Tibial nerve (tissue), 4 donors: Measurements from ENCODE around the gene ZNF844. TPM values are rescaled to one million over a fixed set of nuclear protein-coding genes. Genes with fewer than 3 reads are reported as not detected.
"Not testable (repeated sequence)": the region's sequence is repeated elsewhere in the genome, so short reads cannot be mapped to it uniquely, and the experiment has no call there.

Experiments used
- DNase-seq, 2 donors: peaks; one replicate each; pipeline ENCODE4 v3.0.0-alpha.2; 2019; ENCODE audit warnings: low spot score in 2 of 2
- H3K27ac ChIP-seq, 4 donors: fragments of 200-600 bp; sonication (generic) in 3 of 4; one replicate each; pipeline ENCODE4 v1.5.1; 2017 to 2019; ENCODE audit warnings: mild to moderate bottlenecking in 1 of 4
- H3K27me3 ChIP-seq, 2 donors: fragments of 200-600 bp; sonication (generic) in 1 of 2; one replicate each; pipeline versions ENCODE4 v1.5.1 to v1.6.0; 2017 to 2019
- H3K36me3 ChIP-seq, 3 donors: fragments of 200-600 bp; sonication (generic); one replicate each; pipeline ENCODE4 v1.5.1; 2018 to 2019
- H3K4me1 ChIP-seq, 4 donors: fragments of 200-600 bp; sonication (generic) in 3 of 4; one replicate each; pipeline ENCODE4 v1.5.1; 2017 to 2019
- H3K4me3 ChIP-seq, 4 donors: fragments of 200-600 bp; sonication (generic) in 3 of 4; one replicate each; pipeline ENCODE4 v1.5.1; 2017 to 2019; ENCODE audit warnings: mild to moderate bottlenecking in 1 of 4, moderate library complexity in 1 of 4
- H3K9me3 ChIP-seq, 4 donors: fragments of 200-600 bp; sonication (generic) in 3 of 4; one replicate each; pipeline ENCODE4 v1.5.1; 2017 to 2019
- CTCF ChIP-seq, 5 experiments: fragments of 200-600 bp in 3 of 5; fragments of 450-650 bp in 2 of 5; sonication (generic) in 3 of 5; IDR thresholded peaks; one replicate each; pipeline ENCODE4 v1.5.1; 2016 to 2019; ENCODE audit warnings: antibody characterized with exemption in 5 of 5, mild to moderate bottlenecking in 3 of 5, moderate library complexity in 2 of 5
- EP300 ChIP-seq, 2 donors: sonication (generic); formaldehyde crosslinking; IDR thresholded peaks; one replicate each; pipeline ENCODE4 v1.6.1; 2017; ENCODE audit warnings: antibody characterized with exemption in 2 of 2, mild to moderate bottlenecking in 1 of 2
- POLR2A ChIP-seq, 2 donors: fragments of 450-650 bp; IDR thresholded peaks; one replicate each; pipeline ENCODE4 v1.6.1; 2017; ENCODE audit warnings: antibody characterized with exemption in 2 of 2, mild to moderate bottlenecking in 2 of 2, moderate library complexity in 2 of 2
- WGBS, 2 donors: methylation state at CpG; one replicate each; pipeline ENCODE4 v1.1.5; 2018; 5-methylcytosine and 5-hydroxymethylcytosine counted together
- total RNA-seq, 4 donors: library from RNA; depleted of rRNA; stranded (reverse); fragments of >200 nt; gene quantifications; one replicate each; pipeline ENCODE4 v1.1.0, GENCODE V29; 2016

Gene ZNF844
- total RNA-seq, 4 donors from 2014 or later: 9.3 to 16.5 (median 13.7) TPM

DNA sequence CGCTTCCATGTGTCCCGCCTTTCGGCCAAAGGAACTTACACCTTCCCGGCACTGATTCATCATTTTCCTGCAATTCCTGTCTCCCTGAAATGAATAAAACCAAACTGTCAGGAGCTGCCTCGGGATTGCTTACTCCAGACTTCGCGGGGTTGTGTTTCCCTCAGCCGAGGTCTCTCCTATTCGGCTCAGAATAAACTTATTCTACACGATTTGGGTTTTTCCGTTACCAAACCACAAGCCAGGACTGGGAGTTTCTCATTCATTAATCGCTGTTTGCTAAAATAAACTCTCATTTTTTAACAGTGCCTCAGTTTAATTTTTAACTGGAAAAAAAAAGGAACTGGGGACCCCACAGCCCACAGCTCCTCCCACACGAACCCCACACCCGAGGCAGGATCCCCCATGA lies 12.4 kb upstream of the ZNF844 start:
- DNase-seq: no peak
- Histone ChIP-seq H3K27ac (peak overlapping the region in 3 of 4 donors; percentile 51 to 78 (median 64)), H3K36me3 (no peaks in the 10 kb centered on the region), H3K27me3 (no peaks in the 10 kb centered on the region), H3K4me1 (peaks cover 0 to 18% (median 3%) of the 10 kb centered on the region in 4 donors), H3K9me3 (no peaks in the 10 kb centered on the region), H3K4me3 (peak overlapping the region; percentile 41 to 71 (median 52))
- no peak for TF ChIP-seq POLR2A (IDR thresholded peaks at IDR 0.05)
- TF ChIP-seq CTCF (IDR thresholded peaks at IDR 0.05): no peak
- no peak for TF ChIP-seq EP300 (IDR thresholded peaks at IDR 0.05)
- WGBS, 2 donors: 2 to 4% methylated on average over 14 of the region's 14 CpGs

DNA sequence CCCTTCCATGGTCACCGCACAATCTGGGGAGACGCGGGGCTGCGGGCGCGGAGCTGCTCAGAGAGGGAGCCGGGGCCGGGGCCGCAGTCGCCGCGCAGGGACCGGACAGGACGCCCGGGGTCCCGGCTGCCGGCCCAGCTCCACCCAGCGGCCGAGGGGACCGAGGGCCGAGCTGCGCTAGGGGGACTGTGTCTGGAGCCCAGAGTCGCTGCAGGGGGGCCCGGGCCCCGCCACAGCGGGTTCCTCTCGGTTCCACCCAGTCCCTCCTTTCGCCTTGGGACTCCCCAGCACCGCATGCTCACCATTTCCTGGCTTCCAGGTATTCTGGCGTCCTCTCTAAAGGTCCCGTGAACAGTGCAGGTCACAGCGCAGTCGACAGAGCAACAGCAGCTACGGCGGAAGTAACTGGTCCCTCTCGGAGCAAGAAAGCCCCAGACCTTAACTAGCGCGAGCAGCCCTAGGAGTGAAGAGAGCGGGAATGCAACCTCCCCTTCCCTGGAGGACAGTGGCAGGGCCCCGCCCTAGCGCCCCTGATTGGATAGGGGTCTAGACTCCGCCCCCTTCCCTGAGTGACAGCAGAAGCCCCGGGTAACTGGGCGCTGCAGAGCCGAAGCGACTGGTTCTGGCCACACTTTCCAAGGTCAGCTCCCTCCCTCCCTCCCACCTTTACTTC lies 11.9 kb upstream of the ZNF844 start, which contains the start of gene ZNF878:
Gene ZNF878 (minus strand): TSS at position 465 of the 673 bp plus-strand sequence. CDS start 160 bp downstream, at position 305.
- H3K36me3 ChIP-seq: no peaks in the 10 kb centered on the region
- WGBS, 2 donors: 0 to 1% methylated on average over 23 to 44 of the region's 46 CpGs
- H3K4me3 ChIP-seq: peak within 1 kb of the TSS; percentile 41 to 71 (median 52)
- H3K9me3 ChIP-seq: no peaks in the 10 kb centered on the region
- peaks cover 0 to 18% (median 3%) of the 10 kb centered on the region in 4 donors for H3K4me1 ChIP-seq
- peak; percentile 50 to 88 for TF ChIP-seq POLR2A (IDR thresholded peaks at IDR 0.05)
- peak; percentile 28 to 96 for TF ChIP-seq EP300 (IDR thresholded peaks at IDR 0.05)
- TF ChIP-seq CTCF (IDR thresholded peaks at IDR 0.05): peak in 1 of 5 experiments; percentile 22
- DNase-seq: peak; percentile 73 to 84
- H3K27me3 ChIP-seq: no peaks in the 10 kb centered on the region
- peak within 1 kb of the TSS in 3 of 4 donors; percentile 51 to 78 (median 64) for H3K27ac ChIP-seq

DNA sequence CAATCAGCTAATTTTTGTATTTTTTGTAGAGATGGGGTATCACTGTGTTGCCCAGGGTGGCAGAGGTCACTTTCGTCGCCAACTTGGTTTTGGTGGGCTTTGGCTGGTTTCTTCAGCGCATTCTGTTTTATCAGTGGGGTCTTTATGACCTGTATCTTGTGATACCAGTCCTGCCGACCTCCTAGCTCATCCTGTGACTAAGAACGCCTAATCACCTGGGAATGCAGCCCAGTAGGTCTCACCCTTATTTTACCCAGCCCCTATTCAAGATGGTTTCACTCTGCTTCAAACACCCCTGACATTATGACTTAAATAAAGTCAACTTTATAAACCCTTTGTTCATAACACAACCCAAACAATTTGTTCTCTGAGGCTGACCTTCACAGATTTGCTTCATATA lies 8.7 kb upstream of the ZNF844 start:
- Histone ChIP-seq H3K4me3 (no peak overlapping the region), H3K27me3 (no peaks in the 10 kb centered on the region), H3K36me3 (no peaks in the 10 kb centered on the region), H3K9me3 (no peaks in the 10 kb centered on the region), H3K27ac (no peak overlapping the region), H3K4me1 (peaks cover 0 to 21% (median 3%) of the 10 kb centered on the region in 4 donors)
- DNase-seq: no peak
- TF ChIP-seq POLR2A (IDR thresholded peaks at IDR 0.05) (no peak), EP300 (IDR thresholded peaks at IDR 0.05) (no peak), CTCF (IDR thresholded peaks at IDR 0.05) (no peak)
- WGBS, 2 donors: 80 to 88% methylated on average over 5 of the region's 5 CpGs

GRCh38 chr19:12075538-12076139 lies 11.1 kb downstream of the ZNF844 start:
- 95 to 97% methylated on average over 3 of the region's 3 CpGs for WGBS, 2 donors

GRCh38 chr19:12076331-12076730 lies 11.8 kb downstream of the ZNF844 start:
- H3K4me1 ChIP-seq, H3K27me3 ChIP-seq, DNase-seq, H3K27ac ChIP-seq, H3K4me3 ChIP-seq: not testable (repeated sequence)
- peaks cover 23 to 100% (median 31%) of the 10 kb centered on the region in 3 donors for H3K36me3 ChIP-seq
- peaks cover 15 to 100% (median 70%) of the 10 kb centered on the region in 4 donors for H3K9me3 ChIP-seq
- 93 to 95% methylated on average over 3 of the region's 3 CpGs for WGBS, 2 donors

More at GRCh38 chr19:12075538-12076139, 11.1 kb downstream of the ZNF844 start:
- Histone ChIP-seq H3K27ac (no peak overlapping the region), H3K27me3 (no peaks in the 10 kb centered on the region), H3K9me3 (peaks cover 15 to 100% (median 71%) of the 10 kb centered on the region in 4 donors), H3K4me1 (no peaks in the 10 kb centered on the region), H3K4me3 (no peak overlapping the region), H3K36me3 (peaks cover 23 to 100% (median 31%) of the 10 kb centered on the region in 3 donors)
- TF ChIP-seq CTCF (IDR thresholded peaks at IDR 0.05) (no peak), POLR2A (IDR thresholded peaks at IDR 0.05) (no peak), EP300 (IDR thresholded peaks at IDR 0.05) (no peak)
- DNase-seq: no peak
